ENCODE results near the gene NADSYN1.

NADSYN1 gene

DNA sequence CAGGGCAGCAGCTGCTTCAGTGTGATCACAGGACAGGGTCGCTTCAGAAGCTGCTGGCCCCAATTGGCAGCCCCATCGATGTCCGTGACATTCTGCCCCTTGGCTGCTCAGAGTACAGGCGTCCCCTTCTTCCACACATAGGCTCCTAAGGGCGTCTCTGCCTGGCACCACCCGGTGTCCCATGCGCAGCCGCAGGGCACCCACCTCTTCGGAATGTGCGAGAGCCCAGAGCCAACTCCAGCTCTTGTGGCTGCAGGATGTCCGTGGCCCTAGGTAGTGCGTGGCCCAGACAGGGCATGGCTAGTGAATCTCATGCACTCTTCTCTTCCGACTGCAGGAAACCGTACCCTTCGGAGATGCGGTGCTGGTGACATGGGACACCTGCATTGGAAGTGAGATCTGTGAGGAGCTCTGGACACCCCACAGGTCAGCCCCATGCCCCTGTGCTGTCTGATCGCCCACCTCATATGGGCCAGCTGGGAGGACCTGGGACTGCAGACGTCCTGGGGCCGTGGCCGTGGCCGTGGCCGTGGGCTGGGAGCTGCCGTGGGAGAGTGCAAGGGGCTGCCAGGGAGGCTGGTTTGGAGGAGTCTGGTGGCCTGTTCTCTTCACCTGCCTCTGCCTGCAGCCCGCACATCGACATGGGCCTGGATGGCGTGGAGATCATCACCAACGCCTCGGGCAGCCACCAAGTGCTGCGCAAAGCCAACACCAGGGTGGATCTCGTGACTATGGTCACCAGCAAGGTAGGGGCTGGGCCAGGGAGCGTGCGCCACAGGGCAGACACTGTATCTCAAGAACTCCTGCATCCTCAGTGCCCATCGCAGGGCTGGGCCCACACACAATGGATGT, 20.2 kb downstream of the NADSYN1 start:
- no peak for DNase-seq (ENCODE audit: low spot score)
- TF ChIP-seq, protein P1, sequence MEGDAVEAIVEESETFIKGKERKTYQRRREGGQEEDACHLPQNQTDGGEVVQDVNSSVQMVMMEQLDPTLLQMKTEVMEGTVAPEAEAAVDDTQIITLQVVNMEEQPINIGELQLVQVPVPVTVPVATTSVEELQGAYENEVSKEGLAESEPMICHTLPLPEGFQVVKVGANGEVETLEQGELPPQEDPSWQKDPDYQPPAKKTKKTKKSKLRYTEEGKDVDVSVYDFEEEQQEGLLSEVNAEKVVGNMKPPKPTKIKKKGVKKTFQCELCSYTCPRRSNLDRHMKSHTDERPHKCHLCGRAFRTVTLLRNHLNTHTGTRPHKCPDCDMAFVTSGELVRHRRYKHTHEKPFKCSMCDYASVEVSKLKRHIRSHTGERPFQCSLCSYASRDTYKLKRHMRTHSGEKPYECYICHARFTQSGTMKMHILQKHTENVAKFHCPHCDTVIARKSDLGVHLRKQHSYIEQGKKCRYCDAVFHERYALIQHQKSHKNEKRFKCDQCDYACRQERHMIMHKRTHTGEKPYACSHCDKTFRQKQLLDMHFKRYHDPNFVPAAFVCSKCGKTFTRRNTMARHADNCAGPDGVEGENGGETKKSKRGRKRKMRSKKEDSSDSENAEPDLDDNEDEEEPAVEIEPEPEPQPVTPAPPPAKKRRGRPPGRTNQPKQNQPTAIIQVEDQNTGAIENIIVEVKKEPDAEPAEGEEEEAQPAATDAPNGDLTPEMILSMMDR (IDR thresholded peaks at IDR 0.05): no peak
- H3K4me3 ChIP-seq: no peak overlapping the region
- no peak overlapping the region for H3K27ac ChIP-seq

DNA sequence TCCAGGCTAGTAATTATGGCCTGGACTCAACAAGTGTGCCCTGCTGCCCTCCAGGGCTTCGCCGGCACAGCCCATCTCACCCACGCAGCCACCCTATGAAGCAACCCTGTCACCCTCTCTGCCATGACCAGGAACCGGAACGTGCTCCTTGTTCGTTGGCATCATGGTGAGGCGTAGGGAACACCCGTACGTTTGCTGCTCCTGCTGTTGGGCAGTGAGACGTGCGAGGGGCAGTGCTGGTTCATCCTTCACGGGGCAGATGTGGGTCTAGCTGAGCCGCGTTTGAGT, 20.7 kb downstream of the NADSYN1 start:
- TF ChIP-seq, protein P1 (IDR thresholded peaks at IDR 0.05): no peak
- no peak overlapping the region for H3K4me3 ChIP-seq
- H3K27ac ChIP-seq: no peak overlapping the region
- no peak for DNase-seq (ENCODE audit: low spot score)

DNA sequence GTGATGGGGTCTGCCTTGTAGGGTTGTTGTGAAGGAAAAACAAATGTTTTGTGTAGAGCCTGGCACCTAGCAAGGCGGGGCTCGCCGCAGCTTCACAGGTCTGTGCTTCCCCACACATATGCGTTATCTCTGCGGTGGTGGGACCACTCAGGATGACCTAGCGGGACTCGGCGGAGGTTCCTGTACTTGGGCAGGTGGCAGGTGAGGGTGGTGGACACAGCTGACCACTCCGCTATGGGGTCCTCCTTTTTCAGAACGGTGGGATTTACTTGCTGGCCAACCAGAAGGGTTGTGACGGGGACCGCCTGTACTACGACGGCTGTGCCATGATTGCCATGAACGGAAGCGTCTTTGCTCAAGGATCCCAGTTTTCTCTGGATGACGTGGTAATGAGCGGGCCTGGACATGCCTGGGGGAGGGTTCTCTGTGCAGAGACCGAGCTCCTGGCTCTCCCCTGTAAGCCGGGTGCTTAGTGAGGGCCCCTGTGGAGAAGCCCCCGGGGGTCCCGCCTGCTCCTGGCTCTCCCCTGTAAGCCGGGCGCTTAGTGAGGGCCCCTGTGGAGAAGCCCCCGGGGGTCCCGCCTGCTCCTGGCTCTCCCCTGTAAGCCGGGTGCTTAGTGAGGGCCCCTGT, 21.3 kb downstream of the NADSYN1 start:
- TF ChIP-seq, protein P1 (IDR thresholded peaks at IDR 0.05): no peak
- no peak for DNase-seq (ENCODE audit: low spot score)
- H3K4me3 ChIP-seq: no peak overlapping the region
- H3K27ac ChIP-seq: no peak overlapping the region

DNA sequence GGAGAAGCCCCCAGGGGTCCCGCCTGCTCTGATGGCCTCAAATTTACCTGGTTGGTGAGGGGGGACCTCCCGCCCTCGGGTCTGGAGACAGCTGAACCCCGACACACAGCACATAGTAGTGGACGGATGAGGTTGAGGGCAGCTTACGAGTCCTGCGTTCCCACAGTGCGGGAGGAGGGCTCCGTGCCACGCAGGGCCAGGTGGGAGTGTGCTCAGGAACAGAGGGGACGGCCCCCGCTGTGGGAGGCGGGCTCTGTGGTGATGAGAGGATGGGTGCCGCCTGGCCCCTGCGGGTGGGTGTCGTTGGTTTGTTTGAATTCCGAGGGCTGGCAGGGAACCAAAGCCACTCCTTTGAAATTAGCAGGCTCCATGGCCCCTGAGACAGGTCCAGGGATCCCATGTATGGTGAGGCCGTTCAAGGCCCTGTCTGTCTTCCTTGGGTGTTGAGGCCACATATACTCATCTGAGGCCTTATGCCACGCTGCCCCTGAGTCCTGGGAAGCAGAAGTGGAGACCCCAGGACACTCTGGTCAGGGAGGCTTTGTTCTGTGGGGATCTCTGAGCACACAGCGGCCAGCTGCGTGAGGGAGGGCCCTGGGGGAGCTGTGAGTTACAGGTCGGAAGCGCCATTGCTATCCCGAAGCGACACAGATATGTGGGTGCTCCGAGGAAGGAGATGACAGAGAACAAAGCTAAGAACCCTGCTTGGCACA, 21.9 kb downstream of the NADSYN1 start:
- Histone ChIP-seq H3K27ac (no peak overlapping the region), H3K4me3 (no peak overlapping the region)
- no peak for DNase-seq (ENCODE audit: low spot score)
- TF ChIP-seq, protein P1 (IDR thresholded peaks at IDR 0.05): no peak

DNA sequence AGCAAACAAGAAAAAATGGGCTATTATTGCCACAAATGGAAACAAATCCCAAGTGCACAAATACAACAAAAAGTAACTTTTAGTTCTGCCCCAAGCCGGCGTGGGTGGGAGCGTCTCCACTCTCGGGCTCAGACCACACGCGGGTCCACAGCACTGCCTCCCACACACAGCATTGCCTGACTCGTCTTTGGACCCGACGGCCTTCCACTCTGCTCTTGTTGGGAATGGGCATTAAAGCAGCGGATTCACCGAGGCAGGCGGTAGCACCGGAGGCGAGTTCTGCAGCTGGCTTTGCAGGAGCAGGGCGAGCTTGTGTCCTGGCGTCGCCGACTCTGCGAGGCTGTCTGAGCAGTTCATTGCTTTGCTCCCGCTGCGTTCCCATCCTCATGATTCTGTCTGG, 23.0 kb downstream of the NADSYN1 start:
- no peak for DNase-seq (ENCODE audit: low spot score)
- TF ChIP-seq, protein P1 (IDR thresholded peaks at IDR 0.05): no peak
- Histone ChIP-seq H3K27ac (no peak overlapping the region), H3K4me3 (no peak overlapping the region)

DNA sequence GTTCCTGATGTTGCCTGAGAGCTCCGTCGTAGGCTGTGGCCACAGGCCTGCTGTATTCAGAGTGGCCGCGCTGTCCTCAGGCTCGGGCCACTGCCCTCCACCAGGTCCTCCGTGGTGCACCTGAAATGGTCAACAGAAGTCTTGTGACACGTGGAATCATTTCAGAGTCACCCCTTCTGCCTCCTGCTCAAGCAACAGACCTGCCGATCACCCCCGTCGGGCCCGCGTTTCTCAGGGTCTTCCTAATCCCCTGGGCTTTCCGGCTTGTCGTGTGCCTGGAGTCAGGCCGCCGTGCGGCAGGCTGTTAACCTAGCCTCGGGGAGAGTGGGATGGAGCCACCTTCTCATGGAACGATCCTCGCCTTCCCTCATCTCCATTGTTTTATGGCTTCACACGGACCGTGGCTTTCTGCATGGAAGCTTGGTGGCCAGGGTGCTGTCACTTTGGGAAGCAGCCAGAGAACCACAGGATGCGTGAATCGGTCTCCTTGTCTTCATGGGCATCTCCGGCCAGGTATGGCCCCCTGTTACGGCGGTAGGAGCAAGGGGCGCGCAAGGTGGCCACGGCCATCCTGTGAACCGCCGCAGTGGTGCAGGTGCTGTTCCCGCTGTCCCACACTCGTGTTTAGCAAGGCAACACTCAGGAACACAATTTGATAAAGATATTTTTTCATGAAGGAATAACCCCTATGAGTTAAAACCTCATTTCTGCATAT, 24.1 kb downstream of the NADSYN1 start:
- DNase-seq (ENCODE audit: low spot score): no peak
- TF ChIP-seq, protein P1 (IDR thresholded peaks at IDR 0.05): no peak
- Histone ChIP-seq H3K27ac (no peak overlapping the region), H3K4me3 (no peak overlapping the region)

Measured in coronary artery (tissue), 2 donors.